ENCODE data around the gene TMEM62.
A peak's percentile ranks its signal among the peaks of the same experiment; 100 is the strongest.

The TMEM62 gene

DNA sequence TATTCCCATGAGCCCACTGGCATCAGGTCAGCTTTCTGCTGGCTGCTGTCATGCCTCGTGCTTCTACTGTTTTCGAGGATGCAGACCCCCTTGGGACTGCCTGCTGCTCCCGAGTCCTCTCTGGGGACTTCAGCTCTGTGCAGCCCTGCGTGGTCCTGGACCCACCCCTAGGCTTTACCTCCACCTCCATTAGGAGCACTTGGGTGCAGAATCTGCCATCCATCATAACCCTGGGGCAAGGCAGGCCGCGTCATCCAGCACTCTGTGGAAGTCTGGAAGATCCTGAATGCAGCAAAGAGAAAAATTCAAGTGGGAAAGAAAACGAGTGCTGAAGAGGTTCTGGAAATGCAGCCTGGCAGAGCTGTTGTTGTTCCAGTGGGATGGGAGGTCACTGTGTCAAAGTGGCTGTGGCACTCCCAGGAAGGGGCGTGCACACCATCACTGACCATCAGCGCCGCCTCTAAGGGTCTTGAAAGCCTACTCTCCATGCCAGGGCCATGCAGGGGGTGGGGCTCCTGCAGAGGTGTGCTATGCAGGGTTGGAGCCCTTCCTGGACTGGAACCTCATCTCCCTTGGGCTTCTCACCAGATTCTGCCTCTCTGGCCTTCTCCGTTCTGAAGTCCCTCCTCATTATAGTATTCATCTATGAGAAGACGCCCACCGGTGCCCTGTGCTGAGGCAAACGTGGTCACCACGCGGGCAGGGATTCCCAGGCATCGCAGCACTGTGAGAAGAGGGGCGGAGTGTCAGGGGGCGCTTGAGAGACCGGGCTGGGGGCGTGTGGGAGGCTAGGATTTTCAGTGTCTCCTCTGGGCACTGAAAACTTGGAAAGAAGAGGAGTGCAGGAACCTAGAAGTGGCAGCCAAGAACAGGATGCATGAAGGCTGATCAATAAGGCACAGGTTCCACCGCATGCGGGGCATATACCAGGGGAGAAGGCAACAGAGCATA is 74.9 kb downstream of the TMEM62 start:
- no peaks in the 10 kb centered on the region for H3K9me3 ChIP-seq (ENCODE audit: severe bottlenecking)
- ATAC-seq (ENCODE audit: low read depth) (no peak), DNase-seq (ENCODE audit: low spot score) (no peak)
- H3K4me3 ChIP-seq (ENCODE audit: severe bottlenecking): no peak overlapping the region
- H3K36me3 ChIP-seq (ENCODE audit: low read depth): no peaks in the 10 kb centered on the region
- no peak overlapping the region for H3K27ac ChIP-seq (ENCODE audit: poor library complexity, severe bottlenecking)
- no peaks in the 10 kb centered on the region for H3K27me3 ChIP-seq (ENCODE audit: insufficient read depth, poor library complexity, severe bottlenecking)
- H3K4me1 ChIP-seq (ENCODE audit: insufficient read depth, poor library complexity, severe bottlenecking): peaks cover 3% of the 10 kb centered on the region
- no peak for TF ChIP-seq CTCF (IDR thresholded peaks at IDR 0.05; ENCODE audit: poor library complexity, severe bottlenecking)

- ATAC-seq (ENCODE audit: low read depth): 0 out of 3 replicates have a peak, but pooled peaks have one; percentile 17
Measured at GRCh38 chr15:43209059-43209824, 75.9 kb downstream of the TMEM62 start.

GRCh38 chr15:43210172-43210745 is 76.9 kb downstream of the TMEM62 start:
- ATAC-seq (ENCODE audit: low read depth) (no peak), DNase-seq (ENCODE audit: low spot score) (no peak)
- no peak for TF ChIP-seq CTCF (IDR thresholded peaks at IDR 0.05; ENCODE audit: poor library complexity, severe bottlenecking)
- no peaks in the 10 kb centered on the region for H3K9me3 ChIP-seq (ENCODE audit: severe bottlenecking)
- no peaks in the 10 kb centered on the region for H3K27me3 ChIP-seq (ENCODE audit: insufficient read depth, poor library complexity, severe bottlenecking)
- no peaks in the 10 kb centered on the region for H3K36me3 ChIP-seq (ENCODE audit: low read depth)
- no peak overlapping the region for H3K4me3 ChIP-seq (ENCODE audit: severe bottlenecking)
- H3K27ac ChIP-seq (ENCODE audit: poor library complexity, severe bottlenecking): no peak overlapping the region
- no peaks in the 10 kb centered on the region for H3K4me1 ChIP-seq (ENCODE audit: insufficient read depth, poor library complexity, severe bottlenecking)

More at GRCh38 chr15:43209059-43209824, 75.9 kb downstream of the TMEM62 start:
- peak; percentile 23 for TF ChIP-seq CTCF (IDR thresholded peaks at IDR 0.05; ENCODE audit: poor library complexity, severe bottlenecking)
- no peaks in the 10 kb centered on the region for H3K9me3 ChIP-seq (ENCODE audit: severe bottlenecking)
- H3K4me1 ChIP-seq (ENCODE audit: insufficient read depth, poor library complexity, severe bottlenecking): no peaks in the 10 kb centered on the region
- H3K27me3 ChIP-seq (ENCODE audit: insufficient read depth, poor library complexity, severe bottlenecking): no peaks in the 10 kb centered on the region
- peak; percentile 67 for DNase-seq (ENCODE audit: low spot score)
- no peaks in the 10 kb centered on the region for H3K36me3 ChIP-seq (ENCODE audit: low read depth)
- H3K27ac ChIP-seq (ENCODE audit: poor library complexity, severe bottlenecking): no peak overlapping the region
- H3K4me3 ChIP-seq (ENCODE audit: severe bottlenecking): no peak overlapping the region

- TF ChIP-seq CTCF (IDR thresholded peaks at IDR 0.05; ENCODE audit: poor library complexity, severe bottlenecking): no peak
- Histone ChIP-seq H3K27me3 (ENCODE audit: insufficient read depth, poor library complexity, severe bottlenecking) (no peaks in the 10 kb centered on the region), H3K36me3 (ENCODE audit: low read depth) (no peaks in the 10 kb centered on the region), H3K4me1 (ENCODE audit: insufficient read depth, poor library complexity, severe bottlenecking) (no peaks in the 10 kb centered on the region), H3K27ac (ENCODE audit: poor library complexity, severe bottlenecking) (no peak overlapping the region), H3K9me3 (ENCODE audit: severe bottlenecking) (no peaks in the 10 kb centered on the region), H3K4me3 (ENCODE audit: severe bottlenecking) (no peak overlapping the region)
- no peak for ATAC-seq (ENCODE audit: low read depth)
- no peak for DNase-seq (ENCODE audit: low spot score)
Measured at GRCh38 chr15:43210807-43211206, 77.4 kb downstream of the TMEM62 start.
